CD4-positive, alpha-beta T cell treated with Interferon alpha-2 for 1 hour (primary cell): ENCODE measurements around the gene ZMYM3.

Experiments used
- DNase-seq, 2 donors: peaks; one replicate each; pipeline ENCODE4 v3.0.0-alpha.2; 2020 to 2022

Gene ZMYM3

GRCh38 chrX:71199252-71200008, 54.5 kb downstream of the ZMYM3 start:
- DNase-seq = no peak

GRCh38 chrX:71198066-71198465, 55.9 kb downstream of the ZMYM3 start:
- DNase-seq = peak; percentile 14 to 27

- DNase-seq = peak in 1 of 2 donors; percentile 25
Observed at GRCh38 chrX:71195964-71196649, 57.8 kb downstream of the ZMYM3 start.

- DNase-seq = no peak
Observed at GRCh38 chrX:71191248-71191647, 62.7 kb downstream of the ZMYM3 start.
